Measurements from ENCODE around the gene FAM83B.

FAM83B gene

GRCh38 chr6:54801669-54802068 is 44.9 kb upstream of the FAM83B start (continued):
- TF ChIP-seq ZNF518A (tag by site-specific recombination; conservative IDR thresholded peaks at IDR 0.05; ENCODE audit: low read depth) (peak; percentile 47), ZBTB20 (tag by site-specific recombination; IDR thresholded peaks at IDR 0.05) (no peak), ZEB2 (tag by site-specific recombination; IDR thresholded peaks at IDR 0.05) (peak; percentile 91), ZNF37A (tag by site-specific recombination; IDR thresholded peaks at IDR 0.05) (0 out of 2 replicates have a peak, but pooled peaks have one; percentile 15), ZNF530 (tag by site-specific recombination; IDR thresholded peaks at IDR 0.05; ENCODE audit: low read depth) (no peak), ZFP37 (tag by site-specific recombination; IDR thresholded peaks at IDR 0.05) (no peak), ZNF623 (tag by site-specific recombination; IDR thresholded peaks at IDR 0.05) (0 out of 2 replicates have a peak, but pooled peaks have one; percentile 14), ZNF473 (tag by site-specific recombination; IDR thresholded peaks at IDR 0.05) (no peak), YY2 (tag by site-specific recombination; IDR thresholded peaks at IDR 0.05) (no peak), ZNF335 (tag by site-specific recombination; conservative IDR thresholded peaks at IDR 0.05) (peak; percentile 40), HOXA7 (CRISPR knock-in tag; IDR thresholded peaks at IDR 0.05; ENCODE audit: borderline replicate concordance) (no peak), KLF7 (tag by site-specific recombination; IDR thresholded peaks at IDR 0.05; ENCODE audit: borderline replicate concordance) (no peak), ZBTB21 (tag by site-specific recombination; IDR thresholded peaks at IDR 0.05) (peak; percentile 91), ZBTB49 (tag by site-specific recombination; IDR thresholded peaks at IDR 0.05; ENCODE audit: low read depth) (no peak), ZNF133 (tag by site-specific recombination; IDR thresholded peaks at IDR 0.05) (no peak), ZNF10 (tag by site-specific recombination; IDR thresholded peaks at IDR 0.05) (peak; percentile 22; the same call in 1 of the 2 replicates), ZNF776 (tag by site-specific recombination; IDR thresholded peaks at IDR 0.05; ENCODE audit: borderline replicate concordance) (no peak), ZNF596 (tag by site-specific recombination; IDR thresholded peaks at IDR 0.05) (no peak), ZNF169 (tag by site-specific recombination; IDR thresholded peaks at IDR 0.05) (no peak), TSHZ1 (tag by site-specific recombination; IDR thresholded peaks at IDR 0.05; ENCODE audit: borderline replicate concordance) (peak; percentile 88), ZNF2 (tag by site-specific recombination; IDR thresholded peaks at IDR 0.05) (no peak), ZNF398 (tag by site-specific recombination; IDR thresholded peaks at IDR 0.05) (no peak), ZNF114 (tag by site-specific recombination; IDR thresholded peaks at IDR 0.05) (no peak), ZBTB1 (tag by site-specific recombination; IDR thresholded peaks at IDR 0.05) (no peak), KLF8 (tag by site-specific recombination; IDR thresholded peaks at IDR 0.05) (peak; percentile 79), ZNF513 (tag by site-specific recombination; IDR thresholded peaks at IDR 0.05) (no peak), MZF1 (tag by site-specific recombination; IDR thresholded peaks at IDR 0.05; ENCODE audit: borderline replicate concordance) (no peak), ZNF585B (tag by site-specific recombination; IDR thresholded peaks at IDR 0.05) (no peak)

Data from HEK293 (cell line).